Peyer's patch (tissue), 4 donors: Measurements from ENCODE around the gene TSHZ1. TPM values are rescaled to one million over a fixed set of nuclear protein-coding genes. Genes with fewer than 3 reads are reported as not detected.
A peak's percentile ranks its signal among the peaks of the same experiment; 100 is the strongest.

Experiments
- DNase-seq, 3 donors: peaks; one replicate each; pipeline ENCODE4 v3.0.0-alpha.2; 2017 to 2019
- H3K27ac ChIP-seq, 4 donors: fragments of 200-600 bp; sonication (generic); one replicate each; pipeline ENCODE4 v1.5.1; 2016 to 2019
- H3K27me3 ChIP-seq, 2 donors: fragments of 200-600 bp; sonication (generic); one replicate each; pipeline ENCODE4 v1.5.1; 2019
- H3K36me3 ChIP-seq, 3 donors: fragments of 200-600 bp; sonication (generic); one replicate each; pipeline ENCODE4 v1.5.1; 2016 to 2019
- H3K4me1 ChIP-seq, 4 donors: fragments of 200-600 bp; sonication (generic); one replicate each; pipeline ENCODE4 v1.5.1; 2016 to 2019
- H3K4me3 ChIP-seq, 4 donors: fragments of 200-600 bp; sonication (generic); 1 replicate in 3 of 4; 2 replicates in 1 of 4; pipeline ENCODE4 v1.5.1; 2016 to 2019; ENCODE audit warnings: mild to moderate bottlenecking in 1 of 4
- H3K9me3 ChIP-seq, 4 donors: fragments of 200-600 bp; sonication (generic); one replicate each; pipeline ENCODE4 v1.5.1; 2016 to 2019; ENCODE audit warnings: mild to moderate bottlenecking in 1 of 4
- POLR2A ChIP-seq, 2 donors: fragments of 450-650 bp; IDR thresholded peaks; one replicate each; pipeline ENCODE4 v1.5.1; 2017; ENCODE audit warnings: antibody characterized with exemption in 2 of 2, mild to moderate bottlenecking in 2 of 2, moderate library complexity in 2 of 2
- total RNA-seq, 4 donors: library from RNA; depleted of rRNA; stranded (reverse); fragments of >200 nt; gene quantifications; one replicate each; pipeline ENCODE4 v1.1.0, GENCODE V29; 2016
- TF ChIP-seq, protein P1 (sequence below), 6 experiments: fragments of 450-650 bp in 4 of 6; fragments of 200-600 bp in 2 of 6; sonication (generic) in 1 of 6; IDR thresholded peaks; one replicate each; pipeline ENCODE4 v1.5.1; 2017 to 2019; ENCODE audit warnings: antibody characterized with exemption in 6 of 6, mild to moderate bottlenecking in 3 of 6, moderate library complexity in 1 of 6

Gene TSHZ1
- total RNA-seq, 4 donors from 2014 or later = 12.4 to 34.8 (median 28.4) TPM

GRCh38 chr18:75247611-75248421 lies 37.2 kb downstream of the TSHZ1 start:
- Histone ChIP-seq H3K27ac (peak overlapping the region; percentile 50 to 75 (median 64)), H3K4me1 (peaks cover 4 to 17% (median 5%) of the 10 kb centered on the region in 4 donors), H3K9me3 (no peaks in the 10 kb centered on the region), H3K27me3 (no peaks in the 10 kb centered on the region), H3K36me3 (no peaks in the 10 kb centered on the region), H3K4me3 (peak overlapping the region; percentile 10 to 50 (median 31))
- TF ChIP-seq, protein P1, sequence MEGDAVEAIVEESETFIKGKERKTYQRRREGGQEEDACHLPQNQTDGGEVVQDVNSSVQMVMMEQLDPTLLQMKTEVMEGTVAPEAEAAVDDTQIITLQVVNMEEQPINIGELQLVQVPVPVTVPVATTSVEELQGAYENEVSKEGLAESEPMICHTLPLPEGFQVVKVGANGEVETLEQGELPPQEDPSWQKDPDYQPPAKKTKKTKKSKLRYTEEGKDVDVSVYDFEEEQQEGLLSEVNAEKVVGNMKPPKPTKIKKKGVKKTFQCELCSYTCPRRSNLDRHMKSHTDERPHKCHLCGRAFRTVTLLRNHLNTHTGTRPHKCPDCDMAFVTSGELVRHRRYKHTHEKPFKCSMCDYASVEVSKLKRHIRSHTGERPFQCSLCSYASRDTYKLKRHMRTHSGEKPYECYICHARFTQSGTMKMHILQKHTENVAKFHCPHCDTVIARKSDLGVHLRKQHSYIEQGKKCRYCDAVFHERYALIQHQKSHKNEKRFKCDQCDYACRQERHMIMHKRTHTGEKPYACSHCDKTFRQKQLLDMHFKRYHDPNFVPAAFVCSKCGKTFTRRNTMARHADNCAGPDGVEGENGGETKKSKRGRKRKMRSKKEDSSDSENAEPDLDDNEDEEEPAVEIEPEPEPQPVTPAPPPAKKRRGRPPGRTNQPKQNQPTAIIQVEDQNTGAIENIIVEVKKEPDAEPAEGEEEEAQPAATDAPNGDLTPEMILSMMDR (IDR thresholded peaks at IDR 0.05) = no peak
- no peak for TF ChIP-seq POLR2A (IDR thresholded peaks at IDR 0.05)
- no peak for DNase-seq

- no peaks in the 10 kb centered on the region for H3K9me3 ChIP-seq
- H3K27me3 ChIP-seq = no peaks in the 10 kb centered on the region
- H3K4me1 ChIP-seq = peaks cover 4 to 23% (median 5%) of the 10 kb centered on the region in 4 donors
- peak overlapping the region; percentile 44 to 75 (median 58) for H3K27ac ChIP-seq
- DNase-seq = no peak
- H3K4me3 ChIP-seq = peak overlapping the region in 3 of 4 donors; percentile 24 to 50 (median 38)
- H3K36me3 ChIP-seq = no peaks in the 10 kb centered on the region
- TF ChIP-seq, protein P1 (IDR thresholded peaks at IDR 0.05) = no peak
- TF ChIP-seq POLR2A (IDR thresholded peaks at IDR 0.05) = no peak
These were observed 38.0 kb downstream of the TSHZ1 start for GRCh38 chr18:75248426-75249174.

DNA sequence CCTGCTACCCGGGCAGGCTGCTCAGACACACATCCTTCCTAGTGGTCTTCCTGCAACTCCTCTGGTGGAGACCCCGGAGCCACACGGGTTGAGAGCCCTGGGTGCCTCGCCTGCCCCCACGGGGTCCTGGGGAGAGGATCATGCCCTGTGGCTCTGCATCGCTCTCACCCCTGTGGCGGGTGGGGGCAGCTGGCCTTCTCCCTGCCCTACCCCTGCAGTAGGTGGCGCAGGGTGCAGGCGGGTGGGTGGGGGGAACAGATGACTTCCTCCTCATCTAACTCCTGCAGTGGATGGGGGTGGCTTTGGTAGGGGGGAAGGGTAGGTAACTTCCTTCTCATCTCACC lies 38.5 kb downstream of the TSHZ1 start:
- Histone ChIP-seq H3K4me1 (peaks cover 4 to 27% (median 5%) of the 10 kb centered on the region in 4 donors), H3K27me3 (no peaks in the 10 kb centered on the region), H3K9me3 (no peaks in the 10 kb centered on the region), H3K4me3 (no peak overlapping the region), H3K27ac (peak overlapping the region in 3 of 4 donors; percentile 44 to 75 (median 59)), H3K36me3 (no peaks in the 10 kb centered on the region)
- TF ChIP-seq, protein P1 (IDR thresholded peaks at IDR 0.05) = no peak
- no peak for TF ChIP-seq POLR2A (IDR thresholded peaks at IDR 0.05)
- no peak for DNase-seq

DNA sequence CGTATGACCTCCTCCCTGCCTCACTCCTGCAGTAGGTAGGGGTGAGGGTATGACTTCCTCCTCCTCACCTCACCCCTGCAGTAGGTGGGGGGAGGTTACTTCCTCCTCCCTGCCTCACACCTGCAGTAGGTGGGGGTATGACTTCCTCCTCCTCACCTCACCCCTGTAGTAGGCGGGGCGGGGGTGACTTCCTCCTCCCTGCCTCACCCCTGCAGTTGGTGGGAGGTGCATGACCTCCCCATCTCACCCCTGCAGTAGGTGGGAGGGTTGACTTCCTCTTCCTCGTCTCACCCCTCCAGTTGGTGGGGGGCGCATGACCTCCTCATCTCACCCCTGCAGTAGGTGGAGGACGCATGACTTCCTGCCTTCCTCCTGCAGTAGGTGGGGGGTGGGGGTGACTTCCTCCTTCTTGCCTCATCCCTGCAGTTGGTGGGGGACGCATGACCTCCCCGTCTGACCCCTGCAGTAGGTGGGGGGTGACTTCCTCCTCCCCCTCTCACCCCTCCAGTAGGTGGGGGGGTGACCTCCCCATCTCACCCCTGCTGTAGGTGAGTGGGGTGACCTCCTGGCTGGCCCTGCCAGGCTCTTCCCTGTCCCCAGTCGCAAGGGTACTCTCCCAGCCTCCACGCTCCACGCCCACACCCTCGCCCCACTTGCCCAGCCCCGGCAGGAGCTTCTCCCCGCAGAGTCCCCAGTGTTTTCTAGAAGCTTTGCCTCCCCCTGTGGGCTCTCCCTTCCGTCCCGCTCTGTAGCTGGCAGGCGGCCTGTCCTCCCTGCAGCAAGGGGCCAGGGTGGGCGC lies 39.3 kb downstream of the TSHZ1 start:
- TF ChIP-seq, protein P1 (IDR thresholded peaks at IDR 0.05) = no peak
- no peak for TF ChIP-seq POLR2A (IDR thresholded peaks at IDR 0.05)
- peaks cover 4 to 27% (median 5%) of the 10 kb centered on the region in 4 donors for H3K4me1 ChIP-seq
- H3K36me3 ChIP-seq = no peaks in the 10 kb centered on the region
- no peak overlapping the region for H3K4me3 ChIP-seq
- no peaks in the 10 kb centered on the region for H3K9me3 ChIP-seq
- H3K27me3 ChIP-seq = no peaks in the 10 kb centered on the region
- no peak for DNase-seq
- H3K27ac ChIP-seq = peak overlapping the region in 2 of 4 donors; percentile 44 to 59

GRCh38 chr18:75250471-75250821 lies 39.8 kb downstream of the TSHZ1 start:
- no peak for TF ChIP-seq POLR2A (IDR thresholded peaks at IDR 0.05)
- TF ChIP-seq, protein P1 (IDR thresholded peaks at IDR 0.05) = no peak
- peaks cover 4 to 27% (median 5%) of the 10 kb centered on the region in 4 donors for H3K4me1 ChIP-seq
- H3K27me3 ChIP-seq = no peaks in the 10 kb centered on the region
- H3K9me3 ChIP-seq = no peaks in the 10 kb centered on the region
- no peak overlapping the region for H3K4me3 ChIP-seq
- DNase-seq = no peak
- H3K27ac ChIP-seq = peak overlapping the region in 1 of 4 donors; percentile 0
- H3K36me3 ChIP-seq = no peaks in the 10 kb centered on the region
